Thyroid gland (tissue), 4 donors: Measurements from ENCODE around the gene ANAPC2.

Experiments used
- CTCF ChIP-seq, 6 experiments: fragments of 200-600 bp in 3 of 6; fragments of 450-650 bp in 3 of 6; sonication (generic) in 3 of 6; IDR thresholded peaks; one replicate each; pipeline ENCODE4 v1.5.1; 2016 to 2019; ENCODE audit warnings: antibody characterized with exemption in 6 of 6, mild to moderate bottlenecking in 2 of 6, inconsistent platforms in 1 of 6, moderate library complexity in 1 of 6
- POLR2A ChIP-seq, 2 donors: fragments of 450-650 bp; IDR thresholded peaks; one replicate each; pipeline ENCODE4 v1.6.1; 2017; ENCODE audit warnings: antibody characterized with exemption in 2 of 2, mild to moderate bottlenecking in 2 of 2, moderate library complexity in 1 of 2

GRCh38 chr9:137181680-137182079 lies 6.7 kb downstream of the ANAPC2 start:
- no peak for TF ChIP-seq CTCF (IDR thresholded peaks at IDR 0.05)
- no peak for TF ChIP-seq POLR2A (IDR thresholded peaks at IDR 0.05)
